GM18909 (cell line): ENCODE results near the gene ZKSCAN1.
"Not testable (repeated sequence)": the region's sequence is repeated elsewhere in the genome, so short reads cannot be mapped to it uniquely, and the experiment has no call there.

Experiments used
- ATAC-seq: cut with Tn5 transposase; IDR thresholded peaks from one replicate; pipeline ENCODE4 v1.9.1; 2021; ENCODE audit warnings: mild to moderate bottlenecking; ENCODE audit not compliant: unreplicated experiment, poor library complexity

Gene ZKSCAN1

GRCh38 chr7:100015232-100016214 is at the start of gene ZKSCAN1:
Gene ZKSCAN1 (plus strand): TSS chr7:100015596. CDS start chr7:100023507, 7,911 bp downstream.
- peak; percentile 95 for ATAC-seq

- ATAC-seq, result no peak
Measured at GRCh38 chr7:99969298-99969697, 46.1 kb upstream of the ZKSCAN1 start.

- ATAC-seq, result not testable (repeated sequence)
Measured at GRCh38 chr7:99969813-99970212, 45.6 kb upstream of the ZKSCAN1 start.

GRCh38 chr7:99971242-99971641 is 44.2 kb upstream of the ZKSCAN1 start:
- ATAC-seq, result no peak

- ATAC-seq, result not testable (repeated sequence)
Measured at GRCh38 chr7:99973817-99974216, 41.6 kb upstream of the ZKSCAN1 start.

- no peak for ATAC-seq
Measured at GRCh38 chr7:99974681-99975080, 40.7 kb upstream of the ZKSCAN1 start.

- ATAC-seq, result no peak
Measured at GRCh38 chr7:99975782-99976521, 39.4 kb upstream of the ZKSCAN1 start, which contains the start of gene AZGP1. Gene AZGP1 (minus strand): TSS chr7:99976031. CDS start chr7:99976020, 11 bp downstream.

GRCh38 chr7:99976626-99977025 is 38.8 kb upstream of the ZKSCAN1 start:
- no peak for ATAC-seq

- peak; percentile 31 for ATAC-seq
Measured at GRCh38 chr7:99979814-99980225, 35.6 kb upstream of the ZKSCAN1 start.

GRCh38 chr7:99980448-99980872 is 34.9 kb upstream of the ZKSCAN1 start:
- peak; percentile 61 for ATAC-seq

- not testable (repeated sequence) for ATAC-seq
Measured at GRCh38 chr7:99981066-99981465, 34.3 kb upstream of the ZKSCAN1 start.

- ATAC-seq, result no peak
Measured at GRCh38 chr7:99984593-99984992, 30.8 kb upstream of the ZKSCAN1 start.

GRCh38 chr7:99987306-99987705 is 28.1 kb upstream of the ZKSCAN1 start:
- ATAC-seq, result not testable (repeated sequence)

GRCh38 chr7:99987846-99988245 is 27.6 kb upstream of the ZKSCAN1 start:
- no peak for ATAC-seq

- ATAC-seq, result no peak
Measured at GRCh38 chr7:99990460-99990852, 24.9 kb upstream of the ZKSCAN1 start.

- ATAC-seq, result not testable (repeated sequence)
Measured at GRCh38 chr7:99991543-99991942, 23.9 kb upstream of the ZKSCAN1 start.

GRCh38 chr7:99992330-99993038 is 22.9 kb upstream of the ZKSCAN1 start:
- no peak for ATAC-seq

GRCh38 chr7:99994819-99995218 is 20.6 kb upstream of the ZKSCAN1 start:
- no peak for ATAC-seq

GRCh38 chr7:99996755-99997544 is 18.4 kb upstream of the ZKSCAN1 start:
- no peak for ATAC-seq
